NCI-H446 treated with DMSO at 0.1 percent for 48 hours (cell line): ENCODE results near the gene KLHDC7B.
A peak's percentile ranks its signal among the peaks of the same experiment; 100 is the strongest.

Experiments used
- DNase-seq: peaks from one replicate; lab custom pipeline; 2025; lab: John Stamatoyannopoulos, UW

Gene KLHDC7B

DNA sequence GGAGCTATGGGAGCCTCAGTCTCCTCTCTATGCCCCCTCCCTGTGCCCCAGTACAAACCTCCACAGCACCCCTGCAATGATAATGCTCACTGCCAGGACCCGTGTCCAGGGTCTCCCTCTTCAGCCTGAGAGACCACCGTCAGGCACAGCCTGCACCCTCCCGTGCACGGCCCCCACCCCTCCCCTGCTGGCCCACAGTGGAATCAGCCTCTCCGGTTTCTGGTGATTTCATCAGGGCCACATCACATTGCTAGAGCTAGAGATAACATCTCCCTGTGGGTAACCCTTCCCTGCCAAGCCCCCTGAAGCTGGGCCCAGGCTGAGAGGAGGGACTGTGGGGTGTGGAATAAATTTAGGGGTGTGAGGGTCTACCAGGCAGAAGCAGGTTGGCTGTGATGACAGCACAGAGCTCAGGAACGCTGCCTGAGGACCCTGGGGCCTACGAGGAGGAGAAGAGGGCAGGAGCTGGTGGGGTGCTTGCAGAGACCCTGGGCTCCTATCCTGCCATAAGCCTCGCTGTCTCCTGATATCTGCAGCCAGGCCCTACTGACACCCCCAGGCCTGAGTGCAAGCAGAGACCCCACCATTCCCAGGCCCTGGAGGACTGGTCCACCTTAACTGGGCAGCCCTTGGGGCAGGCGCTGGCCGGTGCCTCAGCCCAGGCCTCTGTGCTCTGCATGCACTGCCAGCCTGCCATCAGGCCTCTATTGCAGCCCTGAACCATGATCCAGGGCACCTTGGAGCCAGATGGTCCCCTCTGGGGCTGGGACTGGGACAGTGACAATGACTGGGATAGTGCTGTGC lies at the start of gene KLHDC7B:
Gene KLHDC7B (plus strand): TSS at position 378 of the 804 bp plus-strand sequence. CDS start 345 bp downstream, at position 723.
- no peak for DNase-seq

DNA sequence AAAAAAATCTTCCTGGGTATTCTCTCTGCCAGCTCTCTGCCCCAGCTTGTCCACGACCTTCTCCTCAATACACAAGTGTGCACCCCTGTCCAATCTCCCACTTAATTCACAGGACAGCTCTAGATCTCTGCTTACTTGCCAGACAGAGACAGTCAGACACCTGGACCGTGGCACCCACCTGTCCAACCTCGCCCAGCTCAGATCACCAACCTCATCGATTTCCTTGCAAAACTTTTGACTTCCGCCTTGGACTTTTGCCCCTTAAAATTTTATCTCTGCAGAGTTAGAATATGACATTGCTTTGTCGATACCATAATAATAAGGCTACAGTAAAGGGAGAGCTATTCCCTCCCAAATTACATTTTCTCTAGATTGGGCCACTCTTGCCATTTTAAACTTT lies 48.6 kb upstream of the KLHDC7B start:
- no peak for DNase-seq

- DNase-seq, result peak; percentile 38
Observed at GRCh38 chr22:50498322-50498890, 47.3 kb upstream of the KLHDC7B start.

DNA sequence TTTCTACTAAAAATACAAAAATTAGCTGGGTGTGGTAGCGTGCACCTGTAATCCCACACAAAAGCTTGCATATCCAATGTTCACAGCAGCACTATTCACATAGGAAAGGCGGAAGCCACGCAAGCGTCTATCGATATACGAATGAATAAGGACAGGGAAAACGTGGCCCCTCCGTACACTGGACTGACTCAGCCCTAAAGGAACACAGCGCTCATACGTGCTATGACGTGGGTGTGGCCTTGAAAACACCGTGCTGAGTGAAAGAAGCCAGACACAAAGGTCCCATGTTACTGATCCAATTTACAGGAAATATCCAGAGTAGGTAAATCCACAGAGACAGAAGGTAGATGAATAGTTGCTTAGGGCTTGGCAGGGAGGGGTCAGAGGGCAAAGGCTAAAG lies 45.2 kb upstream of the KLHDC7B start:
- DNase-seq, result no peak

DNA sequence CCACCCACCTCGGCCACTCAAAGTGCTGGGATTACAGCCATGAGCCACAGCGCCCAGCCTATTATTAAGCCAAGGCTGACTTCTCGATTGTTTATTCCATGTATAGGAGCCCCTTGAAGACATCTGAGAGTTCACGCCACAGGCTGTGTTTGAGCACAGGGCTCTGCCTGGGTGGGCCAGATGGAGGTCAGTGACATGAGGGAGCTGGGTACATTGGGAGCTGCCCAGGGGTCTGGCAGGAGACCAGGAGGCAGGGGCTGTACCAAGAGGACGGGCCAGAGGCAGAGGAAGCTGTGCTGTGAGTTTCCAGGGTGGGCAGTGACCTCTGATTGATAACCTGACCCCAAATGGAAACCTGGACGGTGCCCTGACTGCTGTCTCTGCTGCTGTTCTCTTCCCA lies 43.6 kb upstream of the KLHDC7B start:
- no peak for DNase-seq

GRCh38 chr22:50502628-50503474 lies 42.8 kb upstream of the KLHDC7B start:
- no peak for DNase-seq

GRCh38 chr22:50503475-50504145 lies 42.1 kb upstream of the KLHDC7B start:
- no peak for DNase-seq

DNA sequence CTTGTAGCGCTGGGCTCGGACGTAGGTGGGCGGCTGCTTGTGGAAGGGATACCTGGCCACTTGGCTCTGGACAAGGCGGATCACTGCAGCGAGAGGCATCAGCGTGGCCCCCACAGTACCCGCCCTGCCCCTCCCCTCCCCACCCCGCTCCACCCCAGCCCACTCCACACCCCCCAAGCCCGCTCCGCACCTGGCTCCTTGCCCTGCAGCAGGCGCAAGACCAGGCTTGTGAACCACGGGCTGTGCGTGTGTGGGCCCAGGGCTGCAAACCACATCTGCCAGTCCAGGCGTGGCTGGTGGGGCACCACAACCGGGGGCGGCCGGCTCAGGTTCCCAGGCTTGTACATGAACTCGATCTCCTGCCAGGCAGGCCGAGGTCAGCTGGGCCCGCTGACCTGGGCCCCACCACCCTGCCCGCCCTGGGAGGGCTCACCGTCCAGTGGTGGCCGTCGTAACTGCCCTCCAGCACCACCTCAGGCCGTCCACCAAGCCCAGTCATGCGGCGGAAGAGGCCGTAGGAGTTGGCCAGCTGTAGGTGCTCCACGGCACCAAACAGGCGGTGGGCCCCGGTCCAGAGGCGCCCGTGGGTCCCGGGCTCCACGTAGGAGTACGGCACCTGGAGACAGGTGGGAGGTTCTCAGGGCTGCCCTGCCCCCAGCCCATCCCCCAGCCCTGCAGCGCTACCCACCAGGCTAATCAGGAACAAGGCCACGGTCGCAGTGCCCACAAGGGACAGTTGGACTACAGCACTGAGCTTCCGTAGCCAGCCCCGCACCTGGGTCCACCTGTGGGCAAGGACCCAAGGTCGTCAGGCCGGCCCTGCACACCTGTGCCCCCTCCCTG lies 41.1 kb upstream of the KLHDC7B start:
- DNase-seq, result no peak

DNA sequence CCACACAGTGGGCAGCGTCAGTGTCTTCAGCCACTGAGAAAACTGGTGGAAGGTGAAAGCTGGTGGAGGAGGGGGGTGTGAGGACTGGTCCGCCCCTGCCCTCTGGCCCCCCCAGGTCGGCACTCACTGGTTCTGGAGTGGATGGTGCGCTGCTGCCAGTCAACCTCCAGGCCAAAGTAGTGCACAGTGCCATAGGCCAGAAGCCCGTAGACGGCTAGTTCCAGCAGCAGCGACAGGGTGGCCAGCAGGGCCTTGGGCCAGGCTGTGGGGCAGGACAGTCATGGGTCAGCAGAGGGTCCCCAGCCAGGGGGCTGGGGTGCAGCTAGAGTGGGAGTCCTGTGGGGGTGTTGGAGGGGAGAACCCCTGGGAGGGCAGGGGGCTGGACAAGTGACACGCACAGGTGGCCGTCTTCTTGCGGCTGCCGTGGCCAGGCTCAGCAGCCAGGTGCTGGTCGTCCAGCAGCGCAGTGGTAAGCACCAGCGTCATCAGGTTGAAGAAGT lies 40.4 kb upstream of the KLHDC7B start:
- DNase-seq, result no peak

DNA sequence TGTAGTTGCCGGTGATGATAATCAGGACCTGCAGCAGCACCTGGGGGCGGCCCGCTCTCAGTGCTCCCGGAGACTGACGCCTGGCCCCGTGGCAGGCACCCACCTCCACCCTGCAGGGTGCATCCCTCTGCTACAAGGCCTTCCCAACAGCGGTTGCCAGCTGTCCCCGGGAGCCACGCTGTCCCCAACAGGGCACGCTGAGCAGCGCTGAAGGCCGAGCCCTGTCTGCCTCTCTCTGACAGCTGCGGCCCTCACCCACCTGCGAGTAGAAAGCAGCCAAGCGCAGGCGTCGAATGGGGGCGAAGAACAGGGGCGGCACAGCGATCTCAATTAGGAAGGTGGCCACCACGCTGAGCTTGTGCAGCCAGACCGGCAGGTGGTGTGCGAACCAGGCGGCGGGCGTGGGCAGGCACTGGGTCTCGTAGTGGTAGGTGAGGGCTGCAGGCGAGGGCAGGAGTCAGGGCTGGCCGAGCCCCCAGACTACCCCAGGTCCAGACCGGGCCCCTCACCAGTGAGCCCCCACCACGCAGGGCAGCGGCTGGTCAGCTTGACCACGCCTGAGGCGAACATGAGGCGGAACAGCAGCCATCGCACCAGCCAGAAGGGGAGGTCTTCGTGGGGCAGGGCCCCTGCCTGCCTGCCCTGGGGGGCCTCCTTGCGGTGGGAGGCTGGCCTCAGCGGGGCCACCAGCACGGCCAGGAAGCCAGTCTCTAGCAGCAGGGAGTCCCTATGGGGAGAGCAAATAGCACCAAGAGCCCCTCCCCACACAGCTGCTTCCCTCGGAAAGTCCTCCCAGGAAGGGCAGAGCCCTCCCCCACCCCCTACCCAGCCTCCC lies 39.7 kb upstream of the KLHDC7B start:
- no peak for DNase-seq

DNA sequence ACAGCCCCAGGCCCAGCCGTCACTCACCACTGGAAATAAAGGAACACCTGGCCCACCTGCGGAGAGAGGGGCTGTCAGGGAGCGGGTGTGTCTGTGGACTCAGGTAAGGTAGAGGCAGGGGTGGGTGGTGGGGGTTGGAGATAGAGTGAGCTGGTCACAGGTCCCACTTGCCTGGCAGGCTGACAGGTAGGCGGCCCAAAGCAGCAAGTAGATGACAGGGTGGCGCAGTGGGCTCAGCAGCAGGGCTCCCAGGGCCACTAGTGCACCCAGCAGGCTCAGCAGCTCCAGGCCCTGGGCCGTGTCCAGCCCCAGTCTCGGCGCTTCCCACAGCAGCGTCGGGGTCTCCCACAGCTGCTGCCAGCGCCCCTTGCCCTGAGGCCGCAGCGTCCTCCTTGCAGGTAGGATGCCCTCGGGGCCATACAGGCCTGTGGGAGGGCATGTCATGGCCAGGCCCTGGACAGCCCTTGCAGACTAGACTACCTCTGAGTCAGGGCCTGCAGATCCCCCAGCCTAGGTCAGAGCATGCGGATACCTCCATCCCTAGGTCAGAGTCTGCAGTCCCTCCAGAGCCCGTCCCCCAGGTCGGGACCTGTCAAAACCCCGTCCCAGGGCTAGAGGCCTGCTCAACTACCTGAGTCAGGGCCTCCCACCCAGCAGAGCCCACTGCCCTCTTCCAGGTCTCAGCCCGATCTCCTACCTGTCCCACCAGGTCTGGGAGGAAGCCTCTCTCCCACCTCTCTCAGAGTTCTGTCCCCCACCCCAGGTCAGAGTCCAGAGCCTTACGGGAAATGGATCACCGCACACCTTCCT lies 38.9 kb upstream of the KLHDC7B start:
- no peak for DNase-seq

GRCh38 chr22:50507421-50507990 lies 38.2 kb upstream of the KLHDC7B start, which contains the start of gene LMF2:
Gene LMF2, minus strand, starts transcription at chr22:50507702. Its CDS starts 27 bp downstream, at chr22:50507675.
- no peak for DNase-seq

DNA sequence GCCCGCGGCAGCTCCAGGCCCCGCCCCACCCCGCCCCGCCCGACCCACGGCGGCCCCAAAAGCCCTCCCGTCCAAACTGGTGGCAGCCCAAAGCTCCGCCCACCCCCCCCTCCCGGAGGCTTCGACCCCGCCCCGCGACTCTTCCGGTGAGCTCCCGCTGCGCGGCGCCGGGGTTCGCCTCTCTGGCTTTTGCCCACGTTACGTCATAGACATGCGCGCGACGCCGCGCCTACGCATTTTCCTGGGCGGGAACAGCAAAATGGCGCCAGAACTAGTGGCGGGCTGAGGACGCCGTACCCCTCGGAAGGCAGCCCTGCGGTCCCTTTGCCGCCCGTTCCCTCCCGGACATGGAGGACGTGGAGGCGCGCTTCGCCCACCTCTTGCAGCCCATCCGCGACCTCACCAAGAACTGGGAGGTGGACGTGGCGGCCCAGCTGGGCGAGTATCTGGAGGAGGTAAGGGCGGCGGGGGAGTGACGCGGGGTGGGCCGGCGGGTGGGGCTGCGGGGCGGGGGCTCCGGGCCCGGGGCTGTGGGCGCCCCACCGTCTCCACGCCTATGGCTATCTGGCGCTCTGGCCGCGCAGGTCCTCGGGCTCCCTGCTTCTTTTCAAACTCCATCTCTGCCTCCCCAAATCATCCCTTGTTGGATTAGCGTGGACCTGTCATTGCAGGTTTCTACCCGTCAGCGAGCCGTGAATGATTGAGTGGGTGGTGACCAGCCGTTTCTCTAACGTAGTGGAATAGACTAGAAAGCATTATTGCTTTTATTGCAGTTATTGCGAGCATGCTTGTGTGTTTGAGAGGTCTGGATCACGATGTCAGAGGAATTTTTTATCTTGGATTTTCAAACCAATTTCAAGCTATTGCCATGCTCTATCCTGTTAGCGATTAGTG lies 37.5 kb upstream of the KLHDC7B start, which contains the start of gene NCAPH2:
Gene NCAPH2 (plus strand): TSS at position 234 of the 894 bp plus-strand sequence. CDS start 114 bp downstream, at position 348.
- DNase-seq, result peak; percentile 90

GRCh38 chr22:50508897-50509296 lies 36.8 kb upstream of the KLHDC7B start:
- DNase-seq, result no peak

DNA sequence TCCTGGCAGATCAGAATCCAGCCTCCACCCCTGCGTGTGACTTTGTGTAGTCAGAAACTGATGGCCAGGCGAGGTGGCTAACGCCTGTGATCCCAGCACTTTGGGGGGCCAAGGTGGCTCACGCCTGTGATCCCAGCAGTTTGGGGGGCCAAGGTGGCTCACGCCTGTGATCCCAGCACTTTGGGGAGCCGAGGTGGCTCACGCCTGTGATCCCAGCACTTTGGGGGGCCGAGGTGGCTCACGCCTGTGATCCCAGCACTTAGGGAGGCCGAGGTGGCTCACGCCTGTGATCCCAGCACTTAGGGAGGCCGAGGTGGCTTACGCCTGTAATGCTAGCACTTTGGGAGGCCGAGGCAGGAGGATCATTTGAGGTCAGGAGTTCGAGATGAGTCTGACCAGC lies 32.5 kb upstream of the KLHDC7B start:
- DNase-seq, result no peak

- no peak for DNase-seq
Observed at GRCh38 chr22:50516068-50516467, 29.6 kb upstream of the KLHDC7B start.

GRCh38 chr22:50516891-50517290 lies 28.8 kb upstream of the KLHDC7B start:
- no peak for DNase-seq
